Choroid plexus epithelial cell (primary cell): ENCODE measurements around the gene QRSL1.

Experiments used
- DNase-seq: peaks from one replicate; pipeline ENCODE4 v3.0.0-alpha.2; 2010; ENCODE audit warnings: low read depth
- H3K4me3 ChIP-seq: 2 replicates; pipeline ENCODE4 v1.5.1; 2011; ENCODE audit warnings: low read depth, mild to moderate bottlenecking, control low read depth, low read length, moderate library complexity
- TF ChIP-seq, protein P1 (sequence below): conservative IDR thresholded peaks from 2 replicates; pipeline ENCODE4 v1.5.1; 2011; ENCODE audit warnings: low read depth, mild to moderate bottlenecking, control low read depth, inconsistent platforms, low read length, moderate library complexity

The QRSL1 gene

DNA sequence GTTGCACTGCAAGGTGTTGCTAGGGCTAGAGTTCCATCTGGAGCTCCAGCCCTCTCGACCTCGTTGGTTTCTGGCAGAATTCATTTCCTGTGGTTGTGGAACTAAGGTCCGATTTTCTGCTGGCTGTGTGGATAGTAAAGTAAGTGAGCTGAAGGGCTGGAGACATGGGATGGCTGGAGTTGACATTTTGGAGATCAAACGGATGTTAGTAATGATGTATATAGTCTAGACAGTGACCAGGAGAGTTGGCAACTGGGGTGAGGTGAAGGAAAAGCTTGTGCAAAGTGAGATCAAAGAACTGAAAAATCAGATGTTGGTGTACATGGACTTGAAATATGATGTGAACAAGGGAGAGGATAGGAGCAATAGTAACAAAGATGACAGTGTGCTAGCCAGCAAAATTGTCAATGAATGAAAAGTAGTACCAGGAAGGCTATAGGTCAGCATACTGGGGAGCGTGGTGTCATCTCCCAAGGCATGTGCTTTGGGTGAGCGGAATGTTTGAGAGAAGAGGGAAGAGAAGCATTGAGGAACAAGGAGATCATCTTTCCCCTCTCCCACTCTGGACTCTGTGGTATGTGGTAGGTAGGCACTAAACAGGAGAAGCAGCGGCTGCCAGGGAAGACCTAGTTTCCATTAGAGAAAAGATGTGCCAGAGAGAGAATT lies 7.8 kb downstream of the QRSL1 start:
- TF ChIP-seq, protein P1, sequence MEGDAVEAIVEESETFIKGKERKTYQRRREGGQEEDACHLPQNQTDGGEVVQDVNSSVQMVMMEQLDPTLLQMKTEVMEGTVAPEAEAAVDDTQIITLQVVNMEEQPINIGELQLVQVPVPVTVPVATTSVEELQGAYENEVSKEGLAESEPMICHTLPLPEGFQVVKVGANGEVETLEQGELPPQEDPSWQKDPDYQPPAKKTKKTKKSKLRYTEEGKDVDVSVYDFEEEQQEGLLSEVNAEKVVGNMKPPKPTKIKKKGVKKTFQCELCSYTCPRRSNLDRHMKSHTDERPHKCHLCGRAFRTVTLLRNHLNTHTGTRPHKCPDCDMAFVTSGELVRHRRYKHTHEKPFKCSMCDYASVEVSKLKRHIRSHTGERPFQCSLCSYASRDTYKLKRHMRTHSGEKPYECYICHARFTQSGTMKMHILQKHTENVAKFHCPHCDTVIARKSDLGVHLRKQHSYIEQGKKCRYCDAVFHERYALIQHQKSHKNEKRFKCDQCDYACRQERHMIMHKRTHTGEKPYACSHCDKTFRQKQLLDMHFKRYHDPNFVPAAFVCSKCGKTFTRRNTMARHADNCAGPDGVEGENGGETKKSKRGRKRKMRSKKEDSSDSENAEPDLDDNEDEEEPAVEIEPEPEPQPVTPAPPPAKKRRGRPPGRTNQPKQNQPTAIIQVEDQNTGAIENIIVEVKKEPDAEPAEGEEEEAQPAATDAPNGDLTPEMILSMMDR = no peak
- no peak overlapping the region for H3K4me3 ChIP-seq
- no peak for DNase-seq

DNA sequence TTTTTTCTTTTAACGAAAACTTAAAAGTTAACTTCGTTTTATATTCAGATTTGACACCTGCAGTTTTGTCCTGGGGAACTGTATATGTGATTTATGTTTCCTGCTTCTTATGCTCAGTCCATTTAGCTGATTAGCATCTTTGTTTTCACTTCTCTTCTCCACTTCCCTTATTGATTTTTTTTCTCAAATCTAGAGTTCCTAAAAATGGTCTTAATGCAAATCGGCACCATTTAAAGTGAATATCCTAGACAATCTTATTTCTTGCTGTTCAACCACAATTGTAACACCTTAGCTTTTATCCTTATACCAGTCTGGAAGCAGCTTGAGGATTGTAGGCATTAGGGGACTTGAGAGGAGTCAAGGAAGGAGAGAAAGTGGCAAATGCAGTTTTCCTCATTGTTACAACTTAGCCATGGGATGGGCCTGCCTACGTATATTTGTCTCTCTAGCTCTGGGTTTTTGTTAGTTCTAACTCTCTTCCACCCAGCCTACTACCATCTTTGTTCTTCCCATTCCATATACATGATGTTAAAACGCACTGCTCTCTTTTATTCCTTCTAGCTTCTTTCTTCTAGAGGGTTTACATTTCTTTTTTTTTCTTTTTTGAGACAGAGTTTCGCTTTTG lies 8.5 kb downstream of the QRSL1 start:
- no peak for DNase-seq
- TF ChIP-seq, protein P1 = no peak
- no peak overlapping the region for H3K4me3 ChIP-seq

DNA sequence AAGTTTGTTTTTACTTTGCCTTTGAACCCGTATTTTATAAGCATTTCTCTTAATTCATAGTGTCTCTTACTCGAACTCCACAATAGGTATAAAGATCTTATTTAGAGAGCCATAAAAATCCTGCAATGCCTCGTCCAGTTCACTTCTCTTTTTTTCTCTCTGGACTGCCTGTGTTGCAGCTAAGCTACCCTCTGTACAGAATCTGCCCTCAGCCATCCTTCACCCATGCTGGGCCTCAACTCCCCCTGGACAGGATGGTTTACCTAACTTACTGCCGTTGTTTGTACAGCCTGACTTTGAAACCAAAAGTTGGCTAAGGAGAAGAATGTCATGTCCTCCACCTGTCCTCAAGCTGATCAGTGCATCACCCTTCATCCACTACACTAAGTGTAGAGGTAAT lies 10.4 kb downstream of the QRSL1 start:
- no peak overlapping the region for H3K4me3 ChIP-seq
- DNase-seq = no peak
- TF ChIP-seq, protein P1 = no peak

DNA sequence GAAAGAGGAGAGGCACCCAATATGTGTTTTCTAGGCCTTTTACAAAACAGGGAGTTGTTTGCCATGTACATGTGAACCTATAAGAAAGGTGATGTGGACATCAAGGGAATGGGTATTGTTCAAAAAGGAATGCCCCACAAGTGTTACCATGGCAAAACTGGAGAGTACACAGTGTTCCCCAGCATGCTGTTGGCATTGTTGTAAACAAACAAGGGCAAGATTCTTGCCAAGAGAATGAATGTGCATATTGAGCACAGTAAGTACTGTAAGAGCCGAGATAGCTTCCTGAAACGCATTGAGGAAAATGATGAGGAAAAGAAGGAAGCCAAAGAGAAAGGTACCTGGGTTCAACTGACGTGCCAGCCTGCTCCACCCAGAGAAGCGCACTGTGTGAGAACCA lies 13.1 kb downstream of the QRSL1 start:
- H3K4me3 ChIP-seq = no peak overlapping the region
- no peak for DNase-seq
- TF ChIP-seq, protein P1 = no peak

DNA sequence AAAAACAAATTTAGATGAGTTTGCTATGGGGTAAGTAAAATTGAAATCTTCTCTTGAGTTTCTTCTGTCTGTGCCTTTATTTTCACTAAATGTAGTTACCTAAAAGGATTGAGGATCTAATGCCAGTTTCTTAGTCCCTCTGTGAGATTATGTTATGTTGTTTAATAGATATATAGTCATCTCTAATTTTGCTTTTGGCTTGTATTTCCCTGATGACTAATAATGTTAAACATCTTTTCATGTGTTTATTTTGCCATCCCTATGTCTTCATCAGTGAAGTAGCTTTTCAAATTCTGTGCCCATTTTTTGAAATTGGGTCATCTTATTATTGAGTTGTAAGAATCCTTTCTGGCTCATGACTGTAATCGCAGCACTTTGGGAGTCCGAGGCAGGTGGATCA lies 13.7 kb downstream of the QRSL1 start:
- H3K4me3 ChIP-seq = no peak overlapping the region
- DNase-seq = no peak
- TF ChIP-seq, protein P1 = no peak

DNA sequence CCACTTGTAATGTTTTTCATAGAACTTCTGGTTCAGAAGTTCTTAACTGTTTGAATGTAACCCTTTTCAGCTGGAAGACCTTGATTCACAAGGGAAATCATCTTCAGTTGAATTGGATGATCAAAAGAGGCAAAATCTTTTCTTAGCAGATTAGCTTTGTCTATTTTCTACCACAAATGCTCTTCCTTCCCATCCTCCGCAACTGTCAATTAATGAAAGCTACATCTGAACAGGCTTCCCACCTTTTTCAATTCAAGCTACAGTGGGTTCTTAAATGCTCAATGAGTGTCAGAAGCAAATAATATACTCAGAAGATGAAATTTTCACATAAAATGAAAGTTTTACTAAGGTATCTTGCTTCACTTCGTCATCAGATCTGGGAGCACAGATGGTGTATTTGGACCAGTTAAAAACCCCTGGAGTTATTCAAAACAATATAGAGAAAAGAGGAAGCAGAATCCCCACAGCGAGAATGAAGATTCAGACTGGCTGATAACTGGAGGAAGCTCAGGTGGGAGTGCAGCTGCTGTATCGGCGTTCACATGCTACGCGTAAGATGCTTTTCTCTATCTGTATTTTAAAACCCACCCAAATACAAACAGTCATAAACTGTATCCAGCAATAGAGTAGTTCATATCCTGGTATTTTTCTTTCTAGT lies 19.4 kb downstream of the QRSL1 start:
- no peak for DNase-seq
- no peak overlapping the region for H3K4me3 ChIP-seq
- TF ChIP-seq, protein P1 = no peak
